BE2C (cell line): ENCODE measurements around the gene FKBP5.

Source experiments
- DNase-seq: peaks from one replicate; pipeline ENCODE4 v3.0.0-alpha.2; 2020
- H3K27me3 ChIP-seq: fragments of 250-450 bp; sonication (Bioruptor Pico); 2 replicates; pipeline ENCODE4 v1.5.1; 2020; ENCODE audit warnings: mild to moderate bottlenecking
- H3K36me3 ChIP-seq: fragments of 250-450 bp; sonication (Bioruptor Pico); 2 replicates; pipeline ENCODE4 v1.5.1; 2020; ENCODE audit warnings: mild to moderate bottlenecking
- H3K4me1 ChIP-seq: fragments of 250-450 bp; sonication (Bioruptor Pico); 2 replicates; pipeline ENCODE4 v1.5.1; 2020
- H3K4me3 ChIP-seq: 2 replicates; pipeline ENCODE4 v1.5.1; 2011; ENCODE audit warnings: low read depth, low read length
- H3K9me3 ChIP-seq: fragments of 250-450 bp; sonication (Bioruptor Pico); 2 replicates; pipeline ENCODE4 v1.5.1; 2020
- CTCF ChIP-seq: IDR thresholded peaks from 2 replicates; pipeline ENCODE4 v1.5.1; 2012; ENCODE audit warnings: mild to moderate bottlenecking, low read depth, low read length

FKBP5 gene

DNA sequence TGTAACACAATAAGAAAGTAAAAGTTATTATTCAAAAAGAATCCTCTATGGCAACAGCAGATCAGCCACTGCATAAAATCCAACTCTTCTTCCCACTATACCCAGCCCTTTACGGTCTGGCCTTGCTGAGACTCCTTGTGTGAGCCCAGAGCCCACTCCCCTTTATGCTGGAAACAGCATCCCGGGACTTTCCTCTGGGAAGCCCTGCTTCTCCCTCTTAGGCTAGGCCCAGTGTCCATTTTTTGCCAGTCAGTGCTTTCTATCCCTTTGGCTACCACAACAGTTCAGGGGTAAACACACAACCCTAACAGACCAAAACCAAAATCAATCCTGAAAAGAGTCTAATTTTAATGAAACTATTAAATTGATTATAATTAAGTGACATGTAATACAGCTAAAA, 20.6 kb downstream of the FKBP5 start:
- no peak for TF ChIP-seq CTCF
- Histone ChIP-seq H3K4me3 (no peak overlapping the region), H3K9me3 (no peaks in the 10 kb centered on the region), H3K4me1 (no peaks in the 10 kb centered on the region; the same call in 1 of the 2 replicates), H3K36me3 (no peaks in the 10 kb centered on the region), H3K27me3 (no peaks in the 10 kb centered on the region)
- DNase-seq: no peak

GRCh38 chr6:35665573-35665972, 23.1 kb downstream of the FKBP5 start:
- TF ChIP-seq CTCF: no peak
- Histone ChIP-seq H3K9me3 (no peaks in the 10 kb centered on the region), H3K27me3 (no peaks in the 10 kb centered on the region), H3K4me1 (no peaks in the 10 kb centered on the region; the same call in 1 of the 2 replicates), H3K36me3 (no peaks in the 10 kb centered on the region), H3K4me3 (no peak overlapping the region)
- DNase-seq: no peak

DNA sequence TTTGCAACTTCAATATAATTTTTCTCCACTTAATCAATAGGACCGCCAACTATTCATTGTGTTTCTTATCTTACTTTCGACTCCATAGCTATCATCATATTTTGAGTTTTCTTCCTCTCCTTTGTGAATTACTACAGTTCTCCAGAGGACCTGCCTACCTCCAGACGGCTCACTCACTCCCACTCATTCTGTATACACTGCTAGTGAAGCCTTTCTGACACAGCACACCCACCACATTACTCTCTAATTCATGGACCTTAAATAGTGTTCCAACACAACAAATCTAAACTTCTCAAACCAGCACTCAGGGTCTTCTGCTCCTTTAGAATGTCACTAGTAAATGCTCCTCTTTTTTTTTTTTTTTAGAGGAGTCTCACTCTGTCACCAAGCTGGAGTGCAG, 23.8 kb downstream of the FKBP5 start:
- Histone ChIP-seq H3K4me1 (no peaks in the 10 kb centered on the region; the same call in 1 of the 2 replicates), H3K36me3 (no peaks in the 10 kb centered on the region), H3K27me3 (no peaks in the 10 kb centered on the region), H3K4me3 (no peak overlapping the region), H3K9me3 (no peaks in the 10 kb centered on the region)
- TF ChIP-seq CTCF: no peak
- DNase-seq: no peak

- DNase-seq: no peak
- H3K9me3 ChIP-seq: no peaks in the 10 kb centered on the region
- no peaks in the 10 kb centered on the region for H3K36me3 ChIP-seq
- no peaks in the 10 kb centered on the region; the same call in 1 of the 2 replicates for H3K4me1 ChIP-seq
- TF ChIP-seq CTCF: no peak
- H3K4me3 ChIP-seq: no peak overlapping the region
- no peaks in the 10 kb centered on the region for H3K27me3 ChIP-seq
Measured at GRCh38 chr6:35663447-35664235, 25.1 kb downstream of the FKBP5 start.

DNA sequence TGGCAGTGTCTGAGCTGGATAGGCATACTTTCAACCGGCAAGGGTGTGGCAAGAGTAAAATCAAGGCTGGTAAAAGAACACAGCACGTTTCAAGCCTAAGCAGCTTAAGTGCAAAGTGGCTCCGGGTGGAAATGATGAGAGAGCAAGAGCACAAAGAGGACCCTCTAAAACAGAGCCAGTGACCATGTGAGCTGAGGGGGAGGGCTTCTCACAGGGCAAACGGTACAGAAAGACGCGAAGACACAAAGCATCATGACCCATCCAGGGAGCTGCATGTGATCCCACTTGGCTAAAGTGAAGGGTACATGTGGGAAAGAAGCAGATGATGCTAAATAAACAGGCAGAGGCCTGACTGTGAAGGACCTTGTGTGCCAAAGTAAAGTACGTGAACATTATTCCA, 25.7 kb downstream of the FKBP5 start:
- TF ChIP-seq CTCF: no peak
- DNase-seq: no peak
- no peaks in the 10 kb centered on the region for H3K9me3 ChIP-seq
- H3K4me1 ChIP-seq: no peaks in the 10 kb centered on the region; the same call in 1 of the 2 replicates
- H3K27me3 ChIP-seq: no peaks in the 10 kb centered on the region
- H3K4me3 ChIP-seq: no peak overlapping the region
- H3K36me3 ChIP-seq: no peaks in the 10 kb centered on the region

DNA sequence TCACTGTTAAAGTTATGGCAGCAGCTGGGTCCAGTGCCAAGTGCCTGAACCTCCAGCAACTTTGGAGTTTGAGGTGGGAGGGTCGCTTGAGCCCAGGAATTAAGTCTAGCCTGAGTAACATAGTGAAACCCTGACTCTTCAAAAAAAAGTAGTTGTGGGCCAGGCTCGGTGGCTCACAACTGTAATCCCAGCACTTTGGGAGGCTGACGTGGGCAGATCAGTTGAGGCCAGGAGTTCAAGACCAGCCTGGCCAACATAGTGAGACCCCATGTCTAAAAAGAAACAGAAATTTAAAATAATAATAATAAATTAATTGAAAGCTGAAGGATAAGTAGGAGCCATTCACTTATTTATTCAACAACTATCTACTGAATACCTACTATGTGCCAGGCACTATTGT, 33.8 kb downstream of the FKBP5 start:
- H3K4me1 ChIP-seq: peaks cover 5% of the 10 kb centered on the region; the same call in 1 of the 2 replicates

More for the DNA sequence above, 33.8 kb downstream of the FKBP5 start:
- Histone ChIP-seq H3K36me3 (no peaks in the 10 kb centered on the region), H3K27me3 (no peaks in the 10 kb centered on the region), H3K4me3 (no peak overlapping the region), H3K9me3 (no peaks in the 10 kb centered on the region)
- DNase-seq: no peak
- no peak for TF ChIP-seq CTCF
